Psoas muscle (tissue), 8 donors: ENCODE results near the gene LEMD3. TPM values are rescaled to one million over a fixed set of nuclear protein-coding genes. Genes with fewer than 3 reads are reported as not detected.

Experiments used
- ATAC-seq, 4 donors: fragments of 200-7000 bp; cut with Tn5 transposase; one replicate each; pipeline ENCODE4 v1.9.1; 2020; ENCODE audit warnings: moderate library complexity in 3 of 4, mild to moderate bottlenecking in 2 of 4
- DNase-seq, 2 donors: peaks; one replicate each; pipeline ENCODE4 v3.0.0-alpha.2; 2020
- H3K27ac ChIP-seq: fragments of 200-600 bp; one replicate; pipeline ENCODE4 v1.8.0; 2022
- H3K27me3 ChIP-seq, 3 donors: fragments of 200-600 bp in 1 of 3; one replicate each; pipeline versions ENCODE4 v1.6.1 to v1.8.0; 2013 to 2022; ENCODE audit warnings: low read length in 2 of 3, mild to moderate bottlenecking in 2 of 3, moderate library complexity in 1 of 3; ENCODE audit not compliant: insufficient read depth in 3 of 3
- H3K36me3 ChIP-seq, 2 donors: fragments of 200-600 bp in 1 of 2; one replicate each; pipeline versions ENCODE4 v1.6.1 to v1.8.0; 2013 to 2022; ENCODE audit warnings: low read depth in 1 of 2, mild to moderate bottlenecking in 1 of 2, moderate library complexity in 1 of 2; ENCODE audit not compliant: insufficient read depth in 1 of 2
- H3K4me1 ChIP-seq: fragments of 200-600 bp; one replicate; pipeline ENCODE4 v1.8.0; 2022
- H3K4me3 ChIP-seq: fragments of 200-600 bp; one replicate; pipeline ENCODE4 v1.8.0; 2022; ENCODE audit warnings: mild to moderate bottlenecking
- H3K9me3 ChIP-seq: fragments of 200-600 bp; one replicate; pipeline ENCODE4 v1.8.0; 2022
- WGBS, 3 donors: extraction: QIAGEN DNeasy Blood & Tissue Kit; methylation state at CpG; one replicate each; pipeline versions ENCODE4 v1.1.6 to v1.1.7; 2013; 5-methylcytosine and 5-hydroxymethylcytosine counted together
- intact Hi-C, 2 donors: fragments of 100-400 bp; cut with DNase I; formaldehyde crosslinking; loops; one replicate each; pipeline versions ENCODE4 v1.11.0 to v1.14.2; 2022
- long read RNA-seq, 2 donors: library from polyadenylated mRNA; unstranded; transcript quantifications; one replicate each; pipeline ENCODE4 v2.0.0, GENCODE V29; 2021
- polyA plus RNA-seq, 3 donors: library from polyadenylated mRNA; stranded (reverse); fragments of 200-250 nt; gene quantifications; one replicate each; pipeline ENCODE4 v1.2.3, GENCODE V29; 2013
- total RNA-seq, 4 donors: library from RNA; stranded (reverse); fragmentation: NEBNext Ultra II Directional in 2 of 4; extraction: Animal tissue kit (Norgen Biotek cat#: 25700) in 2 of 4; gene quantifications; one replicate each; pipeline versions ENCODE4 v1.2.1 to v1.2.4, GENCODE V29; 2021 to 2023
- TF ChIP-seq, protein P1 (sequence below): fragments of 200-600 bp; IDR thresholded peaks from one replicate; pipeline ENCODE4 v1.8.0; 2022; ENCODE audit warnings: antibody characterized with exemption
- donor health status: healthy with polysubstance abuse.
- donor health status: DM: no; HTN: no; CAD: no; lungs with moderate emphysema.
- donor health status: Bipolar disorder and iron deficiency.
- donor health status: healthy.
- donor health status: DM: yes; HTN: yes; CAD: no.
- donor health status: DM: no; HTN: no; CAD: no.
- donor health status: DM: no; HTN: no; CAD: no.
- donor health status: DM: yes; HTN: yes; CAD: no.

Gene LEMD3
- total RNA-seq (10 to 100 TPM; 10.4 to 17.1 (median 12.6) TPM), polyA plus RNA-seq (10 to 100 TPM in 1 of 3 donors, 1 to 10 TPM in 2; 5.4 to 10.1 (median 5.8) TPM)
- long read RNA-seq, donor 1, full-length matches to known transcripts = 12 of 15 reads
- long read RNA-seq, donor 1, partial matches to known transcripts = 2 of 15 reads
- long read RNA-seq, donor 1, other reads (novel, unspliced or antisense) = 1 of 15 reads
- long read RNA-seq, donor 2, full-length matches to known transcripts = 26 of 37 reads
- long read RNA-seq, donor 2, partial matches to known transcripts = 6 of 37 reads
- long read RNA-seq, donor 2, other reads (novel, unspliced or antisense) = 5 of 37 reads

DNA sequence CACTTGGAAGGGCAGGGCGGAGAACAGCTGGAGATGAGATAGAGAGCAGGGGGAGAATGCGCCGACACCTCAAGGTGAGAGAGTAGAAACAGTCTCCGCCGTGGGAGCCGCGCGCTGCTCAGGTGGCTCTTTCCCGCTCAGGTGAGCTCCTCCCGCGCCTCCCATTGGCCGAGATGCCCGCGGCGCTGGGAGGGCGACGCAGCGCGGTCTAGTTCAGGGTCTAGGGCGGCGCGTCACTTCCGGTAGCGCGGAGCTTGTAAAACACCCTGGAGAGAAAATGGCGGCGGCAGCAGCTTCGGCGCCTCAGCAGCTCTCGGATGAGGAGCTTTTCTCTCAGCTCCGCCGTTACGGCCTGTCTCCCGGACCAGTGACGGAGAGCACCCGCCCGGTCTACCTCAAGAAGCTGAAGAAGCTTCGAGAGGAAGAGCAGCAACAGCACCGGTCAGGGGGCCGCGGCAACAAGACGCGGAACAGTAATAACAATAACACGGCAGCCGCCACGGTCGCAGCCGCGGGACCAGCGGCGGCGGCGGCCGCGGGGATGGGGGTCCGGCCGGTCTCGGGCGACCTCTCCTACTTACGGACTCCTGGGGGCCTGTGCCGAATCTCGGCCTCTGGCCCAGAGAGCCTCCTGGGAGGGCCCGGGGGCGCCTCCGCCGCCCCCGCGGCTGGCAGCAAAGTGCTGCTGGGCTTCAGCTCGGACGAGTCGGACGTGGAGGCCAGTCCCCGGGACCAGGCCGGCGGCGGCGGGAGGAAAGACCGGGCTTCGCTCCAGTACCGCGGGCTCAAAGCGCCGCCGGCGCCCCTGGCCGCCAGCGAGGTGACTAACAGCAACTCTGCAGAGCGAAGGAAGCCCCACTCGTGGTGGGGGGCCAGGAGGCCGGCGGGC lies at the start of gene LEMD3:
TSS of gene LEMD3 (plus strand) at position 264 of the 889 bp plus-strand sequence. CDS start at position 278, 14 bp downstream.
- Histone ChIP-seq H3K9me3 (no peaks in the 10 kb centered on the region), H3K4me1 (peaks cover 42% of the 10 kb centered on the region), H3K27ac (peak within 1 kb of the TSS; percentile 93), H3K36me3 (peaks cover 0 to 4% of the 10 kb centered on the region in 2 donors), H3K4me3 (peak within 1 kb of the TSS; percentile 86), H3K27me3 (no peaks in the 10 kb centered on the region)
- TF ChIP-seq, protein P1, sequence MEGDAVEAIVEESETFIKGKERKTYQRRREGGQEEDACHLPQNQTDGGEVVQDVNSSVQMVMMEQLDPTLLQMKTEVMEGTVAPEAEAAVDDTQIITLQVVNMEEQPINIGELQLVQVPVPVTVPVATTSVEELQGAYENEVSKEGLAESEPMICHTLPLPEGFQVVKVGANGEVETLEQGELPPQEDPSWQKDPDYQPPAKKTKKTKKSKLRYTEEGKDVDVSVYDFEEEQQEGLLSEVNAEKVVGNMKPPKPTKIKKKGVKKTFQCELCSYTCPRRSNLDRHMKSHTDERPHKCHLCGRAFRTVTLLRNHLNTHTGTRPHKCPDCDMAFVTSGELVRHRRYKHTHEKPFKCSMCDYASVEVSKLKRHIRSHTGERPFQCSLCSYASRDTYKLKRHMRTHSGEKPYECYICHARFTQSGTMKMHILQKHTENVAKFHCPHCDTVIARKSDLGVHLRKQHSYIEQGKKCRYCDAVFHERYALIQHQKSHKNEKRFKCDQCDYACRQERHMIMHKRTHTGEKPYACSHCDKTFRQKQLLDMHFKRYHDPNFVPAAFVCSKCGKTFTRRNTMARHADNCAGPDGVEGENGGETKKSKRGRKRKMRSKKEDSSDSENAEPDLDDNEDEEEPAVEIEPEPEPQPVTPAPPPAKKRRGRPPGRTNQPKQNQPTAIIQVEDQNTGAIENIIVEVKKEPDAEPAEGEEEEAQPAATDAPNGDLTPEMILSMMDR = no peak
- DNase-seq (peak; percentile 93 to 94), ATAC-seq (peak; percentile 96 to 98 (median 97))
- intact Hi-C loops = loop anchor here in 1 of 2 donors (5.0 kb wide), 1 partner anchor 63 kb away; no protein-coding TSS in a partner anchor
- 0 to 1% (median 0%) methylated on average over 85 to 91 of the region's 91 CpGs for WGBS, 3 donors

DNA sequence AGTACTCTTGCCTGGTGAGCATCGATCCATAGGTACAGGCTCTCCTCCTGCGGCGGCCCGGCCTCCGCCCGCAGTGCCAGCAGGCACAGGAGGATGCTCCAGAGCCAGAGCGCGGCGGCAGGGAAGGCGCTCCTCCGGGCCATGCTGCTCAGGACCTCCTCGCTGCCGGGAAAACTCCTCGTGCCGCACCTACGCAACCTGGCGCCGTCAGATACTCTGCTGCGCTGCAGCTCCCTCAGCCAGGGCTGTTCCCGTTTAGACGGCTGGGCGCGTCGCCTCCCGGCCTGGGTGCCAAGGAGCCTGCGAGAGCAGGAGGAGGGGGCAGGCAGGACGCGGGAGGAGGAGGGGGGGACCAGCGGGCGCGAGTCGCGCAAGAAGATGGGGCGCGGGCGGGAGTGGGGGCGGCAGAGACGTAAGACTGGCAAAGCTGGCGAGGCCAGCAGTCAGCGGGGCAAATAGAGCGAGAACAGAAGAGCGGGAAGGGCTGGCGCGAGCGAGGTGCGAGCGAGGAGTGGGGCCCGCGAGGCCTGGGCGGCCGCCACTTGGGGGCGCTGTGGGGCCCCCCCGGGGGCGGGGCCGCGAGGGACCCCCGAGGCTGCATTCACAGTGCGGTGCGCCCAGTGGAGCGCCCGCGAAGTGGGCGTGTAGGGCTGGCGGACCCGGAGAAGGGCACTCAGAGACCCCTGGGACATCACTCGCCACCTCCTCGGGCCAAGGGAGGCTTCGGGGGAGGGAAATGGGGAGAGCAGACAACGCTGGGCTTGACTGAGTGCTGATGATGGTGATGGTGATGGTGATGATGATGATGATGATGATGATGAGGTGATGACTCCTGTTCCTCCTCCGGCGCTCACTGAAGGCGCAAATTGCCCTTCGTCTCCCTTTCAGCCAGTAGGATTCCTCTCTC lies 48.1 kb upstream of the LEMD3 start, which contains the start of gene WIF1:
TSS of gene WIF1 (minus strand) at position 257 of the 907 bp plus-strand sequence. CDS start at position 143, 114 bp downstream.
- Histone ChIP-seq H3K4me1 (no peaks in the 10 kb centered on the region), H3K27me3 (peaks cover 10 to 70% (median 13%) of the 10 kb centered on the region in 3 donors)

DNA sequence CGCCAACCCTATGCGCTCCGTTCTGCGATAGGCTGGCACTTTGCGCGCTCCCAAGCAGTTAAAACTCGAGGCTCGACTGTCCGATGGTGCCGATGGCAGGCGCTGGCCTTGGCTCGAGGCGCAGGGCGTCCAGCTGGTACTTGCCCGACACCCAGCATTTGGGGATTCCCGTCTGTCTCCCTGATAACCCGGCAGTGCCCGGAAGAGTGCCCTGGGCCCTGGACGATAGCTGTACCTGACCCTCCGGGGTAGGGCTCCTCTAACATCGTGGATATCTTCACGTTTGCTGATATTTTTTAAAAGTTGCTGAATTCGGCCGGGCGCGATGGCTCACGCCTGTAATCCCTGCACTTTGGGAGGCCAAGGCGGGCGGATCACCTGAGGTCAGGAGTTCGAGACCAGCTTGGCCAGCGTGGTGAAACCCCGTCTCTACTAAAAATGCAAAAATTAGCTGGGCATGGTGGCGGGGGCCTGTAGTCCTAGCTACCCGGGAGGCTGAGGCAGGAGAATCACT lies 47.4 kb upstream of the LEMD3 start:
- Histone ChIP-seq H3K27ac (no peak overlapping the region), H3K4me3 (no peak overlapping the region), H3K9me3 (no peaks in the 10 kb centered on the region), H3K36me3 (no peaks in the 10 kb centered on the region), H3K4me1 (no peaks in the 10 kb centered on the region), H3K27me3 (peaks cover 10 to 70% (median 13%) of the 10 kb centered on the region in 3 donors)
- intact Hi-C loops = loop anchor here in 1 of 2 donors (10.0 kb wide), 1 partner anchor 327 kb away; no protein-coding TSS in a partner anchor
- ATAC-seq = no peak
- TF ChIP-seq, protein P1 = no peak
- 75 to 84% (median 79%) methylated on average over 34 of the region's 34 CpGs for WGBS, 3 donors
- DNase-seq = no peak

More for the DNA sequence above, 48.1 kb upstream of the LEMD3 start, which contains the start of gene WIF1:
- Histone ChIP-seq H3K36me3 (no peaks in the 10 kb centered on the region), H3K27ac (no peak within 1 kb of the TSS), H3K9me3 (no peaks in the 10 kb centered on the region), H3K4me3 (peak within 1 kb of the TSS; percentile 45)
- ATAC-seq = no peak
- DNase-seq = peak; percentile 21 to 58
- TF ChIP-seq, protein P1 = no peak
- intact Hi-C loops = loop anchor here in 1 of 2 donors (10.0 kb wide), 1 partner anchor 327 kb away; no protein-coding TSS in a partner anchor
- WGBS, 3 donors = 4 to 5% (median 4%) methylated on average over 54 to 73 of the region's 73 CpGs

DNA sequence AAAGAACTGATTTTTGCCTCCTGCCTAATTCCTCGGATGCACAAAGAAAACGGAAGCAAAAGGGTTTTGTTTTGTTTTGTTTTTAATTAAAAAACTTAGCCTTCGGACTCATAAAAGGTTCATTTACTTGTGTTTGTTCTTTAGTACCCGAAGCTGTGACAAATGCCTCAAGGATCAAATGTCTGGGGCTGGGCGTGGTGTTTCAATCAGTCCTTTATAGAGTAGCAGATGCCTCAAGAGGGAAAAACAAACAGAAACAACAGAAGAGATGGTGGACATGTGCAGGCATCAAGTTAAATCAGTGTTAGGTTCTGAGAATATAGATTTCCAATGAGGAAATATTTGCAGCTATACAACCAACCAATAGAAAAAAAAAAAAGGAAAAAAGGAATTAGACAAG lies 46.7 kb upstream of the LEMD3 start:
- TF ChIP-seq, protein P1 = no peak
- 35 to 39% (median 38%) methylated on average over 5 of the region's 5 CpGs for WGBS, 3 donors
- Histone ChIP-seq H3K9me3 (no peaks in the 10 kb centered on the region), H3K4me3 (no peak overlapping the region), H3K4me1 (no peaks in the 10 kb centered on the region), H3K27ac (no peak overlapping the region), H3K27me3 (peaks cover 10 to 68% (median 13%) of the 10 kb centered on the region in 3 donors), H3K36me3 (no peaks in the 10 kb centered on the region)
- no peak for ATAC-seq
- intact Hi-C loops = loop anchor here in 1 of 2 donors (10.0 kb wide), 1 partner anchor 328 kb away; no protein-coding TSS in a partner anchor
- DNase-seq = no peak
